Gastroesophageal sphincter (tissue), 4 donors: ENCODE data around the gene TK2. TPM values are rescaled to one million over a fixed set of nuclear protein-coding genes. Genes with fewer than 3 reads are reported as not detected.

Experiments
- ATAC-seq: fragments of 150-250 bp; one replicate; pipeline ENCODE4 v1.9.1; 2016; ENCODE audit warnings: mild to moderate bottlenecking, moderate library complexity
- H3K27ac ChIP-seq, 4 donors: fragments of 200-600 bp; sonication (generic) in 3 of 4; 1 replicate in 3 of 4; 2 replicates in 1 of 4; pipeline ENCODE4 v1.5.1; 2016 to 2019
- H3K27me3 ChIP-seq: fragments of 200-600 bp; sonication (generic); one replicate; pipeline ENCODE4 v1.5.1; 2019
- H3K36me3 ChIP-seq, 2 donors: fragments of 200-600 bp; sonication (generic); one replicate each; pipeline ENCODE4 v1.5.1; 2019; ENCODE audit warnings: control low read depth in 1 of 2
- H3K4me1 ChIP-seq, 3 donors: fragments of 200-600 bp; sonication (generic); 1 replicate in 2 of 3; 2 replicates in 1 of 3; pipeline ENCODE4 v1.5.1; 2016 to 2019; ENCODE audit warnings: control low read depth in 2 of 3
- H3K4me3 ChIP-seq, 2 donors: fragments of 200-600 bp; sonication (generic); one replicate each; pipeline ENCODE4 v1.5.1; 2019; ENCODE audit warnings: mild to moderate bottlenecking in 1 of 2, moderate library complexity in 1 of 2
- H3K9me3 ChIP-seq, 3 donors: fragments of 200-600 bp; sonication (generic); one replicate each; pipeline ENCODE4 v1.5.1; 2017 to 2019; ENCODE audit warnings: control low read depth in 2 of 3
- CTCF ChIP-seq, 4 experiments: fragments of 200-600 bp in 2 of 4; fragments of 450-650 bp in 2 of 4; sonication (generic) in 1 of 4; IDR thresholded peaks; one replicate each; pipeline ENCODE4 v1.5.1; 2017 to 2019; ENCODE audit warnings: antibody characterized with exemption in 4 of 4, mild to moderate bottlenecking in 2 of 4, moderate library complexity in 2 of 4
- EP300 ChIP-seq: sonication (generic); formaldehyde crosslinking; IDR thresholded peaks from one replicate; pipeline ENCODE4 v1.6.1; 2017; ENCODE audit warnings: antibody characterized with exemption, mild to moderate bottlenecking
- POLR2A ChIP-seq, 2 donors: fragments of 450-650 bp; IDR thresholded peaks; one replicate each; pipeline ENCODE4 v1.6.1; 2017; ENCODE audit warnings: antibody characterized with exemption in 2 of 2, mild to moderate bottlenecking in 2 of 2, moderate library complexity in 1 of 2
- POLR2AphosphoS5 ChIP-seq: sonication (generic); formaldehyde crosslinking; IDR thresholded peaks from one replicate; pipeline ENCODE4 v1.6.1; 2017; ENCODE audit warnings: antibody characterized with exemption
- WGBS, 2 donors: methylation state at CpG; one replicate each; pipeline ENCODE4 v1.1.5; 2018; ENCODE audit warnings: low coverage in 1 of 2; 5-methylcytosine and 5-hydroxymethylcytosine counted together
- total RNA-seq, 4 donors: library from RNA; depleted of rRNA; stranded (reverse); fragments of >200 nt; gene quantifications; one replicate each; pipeline ENCODE4 v1.1.0, GENCODE V29; 2016

Gene TK2
- total RNA-seq, 4 donors from 2014 or later: 32.7 to 42.8 (median 37.0) TPM

GRCh38 chr16:66580605-66581209 is 30.8 kb upstream of the TK2 start:
- WGBS, 2 donors: 77 to 85% methylated on average over 4 of the region's 4 CpGs
- no peak for TF ChIP-seq EP300
- TF ChIP-seq POLR2AphosphoS5: no peak
- TF ChIP-seq CTCF (IDR thresholded peaks at IDR 0.05): no peak
- no peak for TF ChIP-seq POLR2A (IDR thresholded peaks at IDR 0.05)
- ATAC-seq: peak; percentile 32
- peaks cover 37% of the 10 kb centered on the region for H3K27me3 ChIP-seq
- H3K27ac ChIP-seq: no peak overlapping the region
- H3K36me3 ChIP-seq: no peaks in the 10 kb centered on the region
- H3K4me3 ChIP-seq: no peak overlapping the region
- peaks cover 0 to 15% (median 5%) of the 10 kb centered on the region in 3 donors for H3K4me1 ChIP-seq
- no peaks in the 10 kb centered on the region for H3K9me3 ChIP-seq

- no peaks in the 10 kb centered on the region for H3K36me3 ChIP-seq
- no peak for ATAC-seq
- WGBS, 2 donors: 29 to 40% methylated on average over 1 to 9 of the region's 77 CpGs
- H3K27me3 ChIP-seq: peaks cover 41% of the 10 kb centered on the region
- no peak within 1 kb of the TSS for H3K27ac ChIP-seq
- H3K9me3 ChIP-seq: no peaks in the 10 kb centered on the region
- peaks cover 0 to 15% (median 5%) of the 10 kb centered on the region in 3 donors for H3K4me1 ChIP-seq
- no peak for TF ChIP-seq POLR2A (IDR thresholded peaks at IDR 0.05)
- TF ChIP-seq CTCF (IDR thresholded peaks at IDR 0.05): no peak
- no peak for TF ChIP-seq EP300
- TF ChIP-seq POLR2AphosphoS5: no peak
- H3K4me3 ChIP-seq: peak within 1 kb of the TSS in 1 of 2 donors; percentile 42
These were observed 29.0 kb upstream of the TK2 start, which contains the start of gene CMTM2 for GRCh38 chr16:66578651-66579531. TSS of gene CMTM2 (plus strand) at chr16:66579463. CDS start at chr16:66579608, 145 bp downstream.

- no peak for ATAC-seq
- H3K36me3 ChIP-seq: no peaks in the 10 kb centered on the region
- TF ChIP-seq CTCF (IDR thresholded peaks at IDR 0.05): no peak
- no peak for TF ChIP-seq EP300
- TF ChIP-seq POLR2A (IDR thresholded peaks at IDR 0.05): no peak
- H3K9me3 ChIP-seq: no peaks in the 10 kb centered on the region
- peaks cover 41% of the 10 kb centered on the region for H3K27me3 ChIP-seq
- no peak overlapping the region for H3K27ac ChIP-seq
- H3K4me1 ChIP-seq: peaks cover 0 to 15% (median 5%) of the 10 kb centered on the region in 3 donors
- no peak overlapping the region for H3K4me3 ChIP-seq
- WGBS, 2 donors: 73 to 90% methylated on average over 2 to 5 of the region's 5 CpGs
These were observed 26.4 kb upstream of the TK2 start for GRCh38 chr16:66576296-66576695.

GRCh38 chr16:66575060-66575459 is 25.1 kb upstream of the TK2 start:
- H3K27me3 ChIP-seq: peaks cover 41% of the 10 kb centered on the region
- 100% methylated on average over 1 to 3 of the region's 3 CpGs for WGBS, 2 donors
- no peak overlapping the region for H3K27ac ChIP-seq
- no peaks in the 10 kb centered on the region for H3K36me3 ChIP-seq
- H3K9me3 ChIP-seq: no peaks in the 10 kb centered on the region
- no peak overlapping the region for H3K4me3 ChIP-seq
- no peak for ATAC-seq
- peaks cover 0 to 15% (median 5%) of the 10 kb centered on the region in 3 donors for H3K4me1 ChIP-seq
- TF ChIP-seq POLR2AphosphoS5: no peak

GRCh38 chr16:66574531-66574930 is 24.6 kb upstream of the TK2 start:
- ATAC-seq: no peak
- H3K27me3 ChIP-seq: peaks cover 37% of the 10 kb centered on the region
- no peak for TF ChIP-seq CTCF (IDR thresholded peaks at IDR 0.05)
- no peak for TF ChIP-seq POLR2A (IDR thresholded peaks at IDR 0.05)
- TF ChIP-seq POLR2AphosphoS5: no peak
- no peak for TF ChIP-seq EP300
- H3K27ac ChIP-seq: no peak overlapping the region
- peaks cover 0 to 15% (median 5%) of the 10 kb centered on the region in 3 donors for H3K4me1 ChIP-seq
- no peak overlapping the region for H3K4me3 ChIP-seq
- H3K9me3 ChIP-seq: no peaks in the 10 kb centered on the region
- 83 to 93% methylated on average over 3 of the region's 3 CpGs for WGBS, 2 donors
- no peaks in the 10 kb centered on the region for H3K36me3 ChIP-seq
